Liver (tissue), 9 donors: ENCODE data around the gene RNF214. TPM values are rescaled to one million over a fixed set of nuclear protein-coding genes. Genes with fewer than 3 reads are reported as not detected.

Experiments used
- DNase-seq: peaks from one replicate; pipeline ENCODE4 v3.0.0-alpha.2; 2017; ENCODE audit warnings: low spot score
- H3K27ac ChIP-seq, 2 donors: one replicate each; pipeline ENCODE4 v1.7.0; 2013; ENCODE audit warnings: inconsistent platforms in 2 of 2, low read length in 2 of 2, control low read depth in 1 of 2, low read depth in 1 of 2, mild to moderate bottlenecking in 1 of 2
- H3K27me3 ChIP-seq, 4 donors: one replicate each; pipeline versions ENCODE4 v1.6.1 to v1.7.0; 2013; ENCODE audit warnings: low read length in 3 of 4, inconsistent platforms in 1 of 4, mild to moderate bottlenecking in 1 of 4, moderate library complexity in 1 of 4; ENCODE audit not compliant: control insufficient read depth in 4 of 4, insufficient read depth in 4 of 4
- H3K36me3 ChIP-seq, 4 donors: one replicate each; pipeline versions ENCODE4 v1.6.1 to v1.7.0; 2013; ENCODE audit warnings: low read length in 3 of 4, mild to moderate bottlenecking in 3 of 4, low read depth in 1 of 4, moderate library complexity in 1 of 4; ENCODE audit not compliant: control insufficient read depth in 4 of 4, insufficient read depth in 3 of 4
- H3K4me1 ChIP-seq, 4 donors: one replicate each; pipeline versions ENCODE4 v1.6.1 to v1.7.0; 2013; ENCODE audit warnings: low read length in 3 of 4, mild to moderate bottlenecking in 3 of 4, moderate library complexity in 1 of 4; ENCODE audit not compliant: control insufficient read depth in 4 of 4, insufficient read depth in 4 of 4
- H3K4me3 ChIP-seq, 3 donors: one replicate each; pipeline versions ENCODE4 v1.6.1 to v1.7.0; 2013; ENCODE audit warnings: low read length in 3 of 3, control low read depth in 1 of 3, low read depth in 1 of 3, mild to moderate bottlenecking in 1 of 3
- H3K9ac ChIP-seq, 2 donors: one replicate each; pipeline ENCODE4 v1.7.0; 2013; ENCODE audit warnings: low read length in 2 of 2, mild to moderate bottlenecking in 2 of 2, moderate library complexity in 2 of 2, control low read depth in 1 of 2, low read depth in 1 of 2
- H3K9me3 ChIP-seq, 4 donors: one replicate each; pipeline versions ENCODE4 v1.6.1 to v1.7.0; 2013; ENCODE audit warnings: low read length in 3 of 4; ENCODE audit not compliant: control insufficient read depth in 4 of 4
- EGR1 ChIP-seq, 2 donors: IDR thresholded peaks; 2 replicates each; pipeline ENCODE4 v1.6.1; 2016 to 2018; ENCODE audit warnings: antibody characterized with exemption in 2 of 2, low read depth in 2 of 2
- FOXA1 ChIP-seq: IDR thresholded peaks from 2 replicates; pipeline ENCODE4 v1.6.1; 2016; ENCODE audit warnings: antibody characterized with exemption
- FOXA2 ChIP-seq: IDR thresholded peaks from 2 replicates; pipeline ENCODE4 v1.6.1; 2016; ENCODE audit warnings: antibody characterized with exemption
- GABPA ChIP-seq, 2 donors: IDR thresholded peaks in 1 of 2; conservative IDR thresholded peaks in 1 of 2; 2 replicates each; pipeline ENCODE4 v1.6.1; 2016; ENCODE audit warnings: antibody characterized with exemption in 2 of 2, mild to moderate bottlenecking in 1 of 2, moderate library complexity in 1 of 2
- HNF4A ChIP-seq, 2 donors: conservative IDR thresholded peaks; 2 replicates each; pipeline ENCODE4 v1.6.1; 2016; ENCODE audit warnings: antibody characterized with exemption in 2 of 2, mild to moderate bottlenecking in 2 of 2
- HNF4G ChIP-seq: IDR thresholded peaks from 2 replicates; pipeline ENCODE4 v1.6.1; 2016; ENCODE audit warnings: antibody characterized with exemption
- JUND ChIP-seq, 2 donors: IDR thresholded peaks; 2 replicates each; pipeline ENCODE4 v1.6.1; 2016; ENCODE audit warnings: antibody characterized with exemption in 2 of 2
- NR2F2 ChIP-seq: IDR thresholded peaks from 2 replicates; pipeline ENCODE4 v1.6.1; 2016; ENCODE audit warnings: antibody characterized with exemption
- RAD21 ChIP-seq, 2 donors: IDR thresholded peaks; 2 replicates each; pipeline ENCODE4 v1.6.1; 2016; ENCODE audit warnings: antibody characterized with exemption in 2 of 2, mild to moderate bottlenecking in 2 of 2
- RXRA ChIP-seq, 2 donors: IDR thresholded peaks; 2 replicates each; pipeline ENCODE4 v1.6.1; 2017 to 2018; ENCODE audit warnings: antibody characterized with exemption in 2 of 2, mild to moderate bottlenecking in 1 of 2
- SP1 ChIP-seq: IDR thresholded peaks from 2 replicates; pipeline ENCODE4 v1.6.1; 2018; ENCODE audit warnings: antibody characterized with exemption, mild to moderate bottlenecking
- TAF1 ChIP-seq: conservative IDR thresholded peaks from 2 replicates; pipeline ENCODE4 v1.6.1; 2016; ENCODE audit warnings: antibody characterized with exemption, mild to moderate bottlenecking
- YY1 ChIP-seq: IDR thresholded peaks from 2 replicates; pipeline ENCODE4 v1.6.1; 2016; ENCODE audit warnings: antibody characterized with exemption, mild to moderate bottlenecking
- WGBS: extraction: QIAGEN DNeasy Blood & Tissue Kit; methylation state at CpG from one replicate; pipeline ENCODE4 v1.1.7; 2013; 5-methylcytosine and 5-hydroxymethylcytosine counted together
- polyA plus RNA-seq, 2 donors: library from polyadenylated mRNA; stranded (reverse) in 1 of 2; unstranded in 1 of 2; fragments of 200-250 nt in 1 of 2; fragments of >200 nt in 1 of 2; fragmentation: Nextera tagmentation in 1 of 2; extraction: Ambion mirVana in 1 of 2; gene quantifications; one replicate each; pipeline versions ENCODE4 v1.2.1 to v1.2.3, GENCODE V29; 2013 to 2015
- total RNA-seq, 2 donors: library from RNA; depleted of rRNA; stranded (reverse); fragments of >200 nt; gene quantifications; one replicate each; pipeline ENCODE4 v1.2.3, GENCODE V29; 2014
- TF ChIP-seq, protein P1 (sequence below): IDR thresholded peaks from 2 replicates; pipeline ENCODE4 v1.6.1; 2016; ENCODE audit warnings: antibody characterized with exemption
- TF ChIP-seq, protein P2 (sequence below): IDR thresholded peaks from 2 replicates; pipeline ENCODE4 v1.6.1; 2016; ENCODE audit warnings: antibody characterized with exemption
- TF ChIP-seq, protein P3 (sequence below): IDR thresholded peaks from 2 replicates; pipeline ENCODE4 v1.6.1; 2016; ENCODE audit warnings: antibody characterized with exemption, mild to moderate bottlenecking
- TF ChIP-seq, protein P4 (sequence below): IDR thresholded peaks from 2 replicates; pipeline ENCODE4 v1.6.1; 2016; ENCODE audit warnings: antibody characterized with exemption
- TF ChIP-seq, protein P5 (sequence below): fragments of 150-350 bp; IDR thresholded peaks from 2 replicates; pipeline ENCODE4 v1.5.1; 2017; ENCODE audit warnings: improper control_type of control experiment, low read depth, low read length; ENCODE audit not compliant: missing input control
- donor health status: healthy.
- donor health status: healthy.
- donor health status: healthy.
- donor health status: healthy.
- donor health status: healthy.

Gene RNF214
- total and polyA plus RNA-seq, 4 donors = 4.6 to 6.2 (median 6.0) TPM

DNA sequence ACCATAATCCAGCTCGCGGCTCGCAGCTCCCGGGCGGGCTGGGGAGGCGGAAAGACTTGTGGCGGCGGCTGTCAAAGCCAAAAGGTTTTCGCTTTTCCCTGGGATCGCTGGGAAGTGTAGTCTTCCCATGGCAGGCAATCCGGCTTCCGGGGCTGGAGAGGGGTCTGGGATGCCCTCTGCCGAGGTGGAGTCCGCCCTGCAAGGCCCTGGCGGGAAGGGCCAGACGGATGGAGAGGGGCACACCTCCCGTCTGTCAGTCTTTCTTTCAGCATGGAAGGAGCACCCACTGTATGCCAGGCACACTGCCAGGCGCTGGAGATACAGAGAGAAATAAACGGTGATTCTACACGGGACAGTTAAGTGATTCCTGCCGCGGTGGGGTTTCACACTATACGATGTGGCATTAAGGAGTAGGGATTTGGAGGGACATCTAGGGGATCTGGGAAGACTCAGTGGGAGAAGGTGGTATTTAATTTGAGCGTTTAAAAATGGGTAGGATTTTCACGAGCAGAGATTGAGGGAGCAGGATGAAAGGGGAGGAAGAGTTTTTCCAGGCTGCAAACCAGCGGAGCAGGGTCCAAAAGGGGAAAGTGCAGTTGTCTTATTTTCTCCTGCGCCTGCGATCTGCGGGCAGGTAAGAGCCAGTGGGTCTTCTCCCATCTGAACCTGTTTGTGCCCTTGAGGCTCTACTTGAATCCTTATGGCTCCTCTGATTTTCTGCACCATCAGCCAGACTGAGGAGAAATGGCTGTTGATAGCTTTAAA lies 83.9 kb downstream of the RNF214 start, which contains the start of gene BACE1:
Gene BACE1 (minus strand): TSS at position 60 of the 765 bp plus-strand sequence. CDS start 461 bp downstream, outside the sequence.
- H3K4me3 ChIP-seq = peak within 1 kb of the TSS; percentile 81 to 97 (median 96)
- WGBS = 4% methylated on average over 29 of the region's 29 CpGs
- H3K36me3 ChIP-seq = no peaks in the 10 kb centered on the region
- peak within 1 kb of the TSS; percentile 32 to 71 for H3K27ac ChIP-seq
- H3K9me3 ChIP-seq = no peaks in the 10 kb centered on the region
- TF ChIP-seq RXRA (IDR thresholded peaks at IDR 0.05) (peak; percentile 15 to 20), RAD21 (IDR thresholded peaks at IDR 0.05) (peak; percentile 70 to 74), YY1 (peak; percentile 68), JUND (IDR thresholded peaks at IDR 0.05) (no peak), NR2F2 (no peak), HNF4G (peak; percentile 54), GABPA (IDR thresholded peaks at IDR 0.05 in 1 of 2, conservative IDR thresholded peaks at IDR 0.05 in 1 of 2) (peak in 1 of 2 donors; percentile 87), EGR1 (IDR thresholded peaks at IDR 0.05; ENCODE audit: low read depth in 2 of 2) (no peak), FOXA1 (no peak), HNF4A (conservative IDR thresholded peaks at IDR 0.05) (peak; percentile 87 to 90), FOXA2 (no peak), TAF1 (peak; percentile 39), SP1 (peak; percentile 54)
- TF ChIP-seq, protein P1, sequence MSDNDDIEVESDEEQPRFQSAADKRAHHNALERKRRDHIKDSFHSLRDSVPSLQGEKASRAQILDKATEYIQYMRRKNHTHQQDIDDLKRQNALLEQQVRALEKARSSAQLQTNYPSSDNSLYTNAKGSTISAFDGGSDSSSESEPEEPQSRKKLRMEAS = no peak
- TF ChIP-seq, protein P2, sequence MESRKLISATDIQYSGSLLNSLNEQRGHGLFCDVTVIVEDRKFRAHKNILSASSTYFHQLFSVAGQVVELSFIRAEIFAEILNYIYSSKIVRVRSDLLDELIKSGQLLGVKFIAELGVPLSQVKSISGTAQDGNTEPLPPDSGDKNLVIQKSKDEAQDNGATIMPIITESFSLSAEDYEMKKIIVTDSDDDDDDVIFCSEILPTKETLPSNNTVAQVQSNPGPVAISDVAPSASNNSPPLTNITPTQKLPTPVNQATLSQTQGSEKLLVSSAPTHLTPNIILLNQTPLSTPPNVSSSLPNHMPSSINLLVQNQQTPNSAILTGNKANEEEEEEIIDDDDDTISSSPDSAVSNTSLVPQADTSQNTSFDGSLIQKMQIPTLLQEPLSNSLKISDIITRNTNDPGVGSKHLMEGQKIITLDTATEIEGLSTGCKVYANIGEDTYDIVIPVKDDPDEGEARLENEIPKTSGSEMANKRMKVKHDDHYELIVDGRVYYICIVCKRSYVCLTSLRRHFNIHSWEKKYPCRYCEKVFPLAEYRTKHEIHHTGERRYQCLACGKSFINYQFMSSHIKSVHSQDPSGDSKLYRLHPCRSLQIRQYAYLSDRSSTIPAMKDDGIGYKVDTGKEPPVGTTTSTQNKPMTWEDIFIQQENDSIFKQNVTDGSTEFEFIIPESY = no peak
- TF ChIP-seq, protein P3, sequence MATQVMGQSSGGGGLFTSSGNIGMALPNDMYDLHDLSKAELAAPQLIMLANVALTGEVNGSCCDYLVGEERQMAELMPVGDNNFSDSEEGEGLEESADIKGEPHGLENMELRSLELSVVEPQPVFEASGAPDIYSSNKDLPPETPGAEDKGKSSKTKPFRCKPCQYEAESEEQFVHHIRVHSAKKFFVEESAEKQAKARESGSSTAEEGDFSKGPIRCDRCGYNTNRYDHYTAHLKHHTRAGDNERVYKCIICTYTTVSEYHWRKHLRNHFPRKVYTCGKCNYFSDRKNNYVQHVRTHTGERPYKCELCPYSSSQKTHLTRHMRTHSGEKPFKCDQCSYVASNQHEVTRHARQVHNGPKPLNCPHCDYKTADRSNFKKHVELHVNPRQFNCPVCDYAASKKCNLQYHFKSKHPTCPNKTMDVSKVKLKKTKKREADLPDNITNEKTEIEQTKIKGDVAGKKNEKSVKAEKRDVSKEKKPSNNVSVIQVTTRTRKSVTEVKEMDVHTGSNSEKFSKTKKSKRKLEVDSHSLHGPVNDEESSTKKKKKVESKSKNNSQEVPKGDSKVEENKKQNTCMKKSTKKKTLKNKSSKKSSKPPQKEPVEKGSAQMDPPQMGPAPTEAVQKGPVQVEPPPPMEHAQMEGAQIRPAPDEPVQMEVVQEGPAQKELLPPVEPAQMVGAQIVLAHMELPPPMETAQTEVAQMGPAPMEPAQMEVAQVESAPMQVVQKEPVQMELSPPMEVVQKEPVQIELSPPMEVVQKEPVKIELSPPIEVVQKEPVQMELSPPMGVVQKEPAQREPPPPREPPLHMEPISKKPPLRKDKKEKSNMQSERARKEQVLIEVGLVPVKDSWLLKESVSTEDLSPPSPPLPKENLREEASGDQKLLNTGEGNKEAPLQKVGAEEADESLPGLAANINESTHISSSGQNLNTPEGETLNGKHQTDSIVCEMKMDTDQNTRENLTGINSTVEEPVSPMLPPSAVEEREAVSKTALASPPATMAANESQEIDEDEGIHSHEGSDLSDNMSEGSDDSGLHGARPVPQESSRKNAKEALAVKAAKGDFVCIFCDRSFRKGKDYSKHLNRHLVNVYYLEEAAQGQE = peak; percentile 70
- TF ChIP-seq, protein P4, sequence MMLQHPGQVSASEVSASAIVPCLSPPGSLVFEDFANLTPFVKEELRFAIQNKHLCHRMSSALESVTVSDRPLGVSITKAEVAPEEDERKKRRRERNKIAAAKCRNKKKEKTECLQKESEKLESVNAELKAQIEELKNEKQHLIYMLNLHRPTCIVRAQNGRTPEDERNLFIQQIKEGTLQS = no peak
- TF ChIP-seq, protein P5, sequence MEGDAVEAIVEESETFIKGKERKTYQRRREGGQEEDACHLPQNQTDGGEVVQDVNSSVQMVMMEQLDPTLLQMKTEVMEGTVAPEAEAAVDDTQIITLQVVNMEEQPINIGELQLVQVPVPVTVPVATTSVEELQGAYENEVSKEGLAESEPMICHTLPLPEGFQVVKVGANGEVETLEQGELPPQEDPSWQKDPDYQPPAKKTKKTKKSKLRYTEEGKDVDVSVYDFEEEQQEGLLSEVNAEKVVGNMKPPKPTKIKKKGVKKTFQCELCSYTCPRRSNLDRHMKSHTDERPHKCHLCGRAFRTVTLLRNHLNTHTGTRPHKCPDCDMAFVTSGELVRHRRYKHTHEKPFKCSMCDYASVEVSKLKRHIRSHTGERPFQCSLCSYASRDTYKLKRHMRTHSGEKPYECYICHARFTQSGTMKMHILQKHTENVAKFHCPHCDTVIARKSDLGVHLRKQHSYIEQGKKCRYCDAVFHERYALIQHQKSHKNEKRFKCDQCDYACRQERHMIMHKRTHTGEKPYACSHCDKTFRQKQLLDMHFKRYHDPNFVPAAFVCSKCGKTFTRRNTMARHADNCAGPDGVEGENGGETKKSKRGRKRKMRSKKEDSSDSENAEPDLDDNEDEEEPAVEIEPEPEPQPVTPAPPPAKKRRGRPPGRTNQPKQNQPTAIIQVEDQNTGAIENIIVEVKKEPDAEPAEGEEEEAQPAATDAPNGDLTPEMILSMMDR = no peak
- peak; percentile 67 for DNase-seq
- peaks cover 8 to 29% (median 19%) of the 10 kb centered on the region in 4 donors for H3K4me1 ChIP-seq
- no peaks in the 10 kb centered on the region for H3K27me3 ChIP-seq
- peak within 1 kb of the TSS; percentile 84 to 88 for H3K9ac ChIP-seq
